Liver (tissue), 9 donors: Measurements from ENCODE around the gene ST3GAL3. TPM values are rescaled to one million over a fixed set of nuclear protein-coding genes. Genes with fewer than 3 reads are reported as not detected.

ENCODE experiments used
- DNase-seq: peaks from one replicate; pipeline ENCODE4 v3.0.0-alpha.2; 2017; ENCODE audit warnings: low spot score
- H3K27ac ChIP-seq, 2 donors: one replicate each; pipeline ENCODE4 v1.7.0; 2013; ENCODE audit warnings: inconsistent platforms in 2 of 2, low read length in 2 of 2, control low read depth in 1 of 2, low read depth in 1 of 2, mild to moderate bottlenecking in 1 of 2
- H3K27me3 ChIP-seq, 4 donors: one replicate each; pipeline versions ENCODE4 v1.6.1 to v1.7.0; 2013; ENCODE audit warnings: low read length in 3 of 4, inconsistent platforms in 1 of 4, mild to moderate bottlenecking in 1 of 4, moderate library complexity in 1 of 4; ENCODE audit not compliant: control insufficient read depth in 4 of 4, insufficient read depth in 4 of 4
- H3K36me3 ChIP-seq, 4 donors: one replicate each; pipeline versions ENCODE4 v1.6.1 to v1.7.0; 2013; ENCODE audit warnings: low read length in 3 of 4, mild to moderate bottlenecking in 3 of 4, low read depth in 1 of 4, moderate library complexity in 1 of 4; ENCODE audit not compliant: control insufficient read depth in 4 of 4, insufficient read depth in 3 of 4
- H3K4me1 ChIP-seq, 4 donors: one replicate each; pipeline versions ENCODE4 v1.6.1 to v1.7.0; 2013; ENCODE audit warnings: low read length in 3 of 4, mild to moderate bottlenecking in 3 of 4, moderate library complexity in 1 of 4; ENCODE audit not compliant: control insufficient read depth in 4 of 4, insufficient read depth in 4 of 4
- H3K4me3 ChIP-seq, 3 donors: one replicate each; pipeline versions ENCODE4 v1.6.1 to v1.7.0; 2013; ENCODE audit warnings: low read length in 3 of 3, control low read depth in 1 of 3, low read depth in 1 of 3, mild to moderate bottlenecking in 1 of 3
- H3K9ac ChIP-seq, 2 donors: one replicate each; pipeline ENCODE4 v1.7.0; 2013; ENCODE audit warnings: low read length in 2 of 2, mild to moderate bottlenecking in 2 of 2, moderate library complexity in 2 of 2, control low read depth in 1 of 2, low read depth in 1 of 2
- H3K9me3 ChIP-seq, 4 donors: one replicate each; pipeline versions ENCODE4 v1.6.1 to v1.7.0; 2013; ENCODE audit warnings: low read length in 3 of 4; ENCODE audit not compliant: control insufficient read depth in 4 of 4
- ATF3 ChIP-seq: IDR thresholded peaks from 2 replicates; pipeline ENCODE4 v1.6.1; 2016; ENCODE audit warnings: antibody characterized with exemption
- EGR1 ChIP-seq, 2 donors: IDR thresholded peaks; 2 replicates each; pipeline ENCODE4 v1.6.1; 2016 to 2018; ENCODE audit warnings: antibody characterized with exemption in 2 of 2, low read depth in 2 of 2
- FOXA1 ChIP-seq: IDR thresholded peaks from 2 replicates; pipeline ENCODE4 v1.6.1; 2016; ENCODE audit warnings: antibody characterized with exemption
- FOXA2 ChIP-seq: IDR thresholded peaks from 2 replicates; pipeline ENCODE4 v1.6.1; 2016; ENCODE audit warnings: antibody characterized with exemption
- HNF4A ChIP-seq, 2 donors: conservative IDR thresholded peaks; 2 replicates each; pipeline ENCODE4 v1.6.1; 2016; ENCODE audit warnings: antibody characterized with exemption in 2 of 2, mild to moderate bottlenecking in 2 of 2
- HNF4G ChIP-seq: IDR thresholded peaks from 2 replicates; pipeline ENCODE4 v1.6.1; 2016; ENCODE audit warnings: antibody characterized with exemption
- MAX ChIP-seq: IDR thresholded peaks from 2 replicates; pipeline ENCODE4 v1.6.1; 2016; ENCODE audit warnings: antibody characterized with exemption
- NR2F2 ChIP-seq: IDR thresholded peaks from 2 replicates; pipeline ENCODE4 v1.6.1; 2016; ENCODE audit warnings: antibody characterized with exemption
- REST ChIP-seq: IDR thresholded peaks from 2 replicates; pipeline ENCODE4 v1.6.1; 2016; ENCODE audit warnings: antibody characterized with exemption, mild to moderate bottlenecking
- SP1 ChIP-seq: IDR thresholded peaks from 2 replicates; pipeline ENCODE4 v1.6.1; 2018; ENCODE audit warnings: antibody characterized with exemption, mild to moderate bottlenecking
- TAF1 ChIP-seq: conservative IDR thresholded peaks from 2 replicates; pipeline ENCODE4 v1.6.1; 2016; ENCODE audit warnings: antibody characterized with exemption, mild to moderate bottlenecking
- YY1 ChIP-seq: IDR thresholded peaks from 2 replicates; pipeline ENCODE4 v1.6.1; 2016; ENCODE audit warnings: antibody characterized with exemption, mild to moderate bottlenecking
- ZBTB33 ChIP-seq: IDR thresholded peaks from 2 replicates; pipeline ENCODE4 v1.6.1; 2016; ENCODE audit warnings: antibody characterized with exemption
- WGBS: extraction: QIAGEN DNeasy Blood & Tissue Kit; methylation state at CpG from one replicate; pipeline ENCODE4 v1.1.7; 2013; 5-methylcytosine and 5-hydroxymethylcytosine counted together
- polyA plus RNA-seq, 2 donors: library from polyadenylated mRNA; stranded (reverse) in 1 of 2; unstranded in 1 of 2; fragments of 200-250 nt in 1 of 2; fragments of >200 nt in 1 of 2; fragmentation: Nextera tagmentation in 1 of 2; extraction: Ambion mirVana in 1 of 2; gene quantifications; one replicate each; pipeline versions ENCODE4 v1.2.1 to v1.2.3, GENCODE V29; 2013 to 2015
- total RNA-seq, 2 donors: library from RNA; depleted of rRNA; stranded (reverse); fragments of >200 nt; gene quantifications; one replicate each; pipeline ENCODE4 v1.2.3, GENCODE V29; 2014
- donor health status: healthy.
- donor health status: healthy.
- donor health status: healthy.
- donor health status: healthy.
- donor health status: healthy.

The ST3GAL3 gene
- total and polyA plus RNA-seq, 4 donors: 4.9 to 11.4 (median 8.1) TPM

- TF ChIP-seq HNF4A (conservative IDR thresholded peaks at IDR 0.05): no peak
- TF ChIP-seq FOXA1: no peak
Measured at GRCh38 chr1:43664369-43664768, 43.0 kb upstream of the ST3GAL3 start (continued).

GRCh38 chr1:43666608-43667007, 40.7 kb upstream of the ST3GAL3 start:
- Histone ChIP-seq H3K27me3 (no peaks in the 10 kb centered on the region), H3K27ac (no peak overlapping the region), H3K4me3 (no peak overlapping the region), H3K36me3 (peaks cover 40 to 94% (median 80%) of the 10 kb centered on the region in 4 donors), H3K4me1 (peaks cover 0 to 8% (median 3%) of the 10 kb centered on the region in 4 donors), H3K9me3 (no peaks in the 10 kb centered on the region), H3K9ac (no peak overlapping the region)
- TF ChIP-seq YY1 (no peak), FOXA2 (no peak), ATF3 (no peak), FOXA1 (no peak), REST (no peak), HNF4A (conservative IDR thresholded peaks at IDR 0.05) (no peak)
- DNase-seq: no peak

GRCh38 chr1:43668956-43669355, 38.4 kb upstream of the ST3GAL3 start:
- H3K4me3 ChIP-seq: no peak overlapping the region
- peaks cover 0 to 10% (median 4%) of the 10 kb centered on the region in 4 donors for H3K4me1 ChIP-seq
- WGBS: 95% methylated on average over 7 of the region's 7 CpGs
- H3K9me3 ChIP-seq: no peaks in the 10 kb centered on the region
- no peak overlapping the region for H3K9ac ChIP-seq
- no peak for DNase-seq
- H3K27ac ChIP-seq: no peak overlapping the region
- no peak for TF ChIP-seq HNF4G
- TF ChIP-seq TAF1: no peak
- no peak for TF ChIP-seq HNF4A (conservative IDR thresholded peaks at IDR 0.05)
- no peak for TF ChIP-seq NR2F2
- no peak for TF ChIP-seq FOXA1
- TF ChIP-seq FOXA2: no peak
- no peak for TF ChIP-seq MAX
- no peak for TF ChIP-seq ATF3
- TF ChIP-seq EGR1 (IDR thresholded peaks at IDR 0.05; ENCODE audit: low read depth in 2 of 2): no peak
- TF ChIP-seq REST: no peak
- no peak for TF ChIP-seq ZBTB33
- TF ChIP-seq SP1: no peak
- TF ChIP-seq YY1: no peak
- H3K36me3 ChIP-seq: peaks cover 29 to 90% (median 71%) of the 10 kb centered on the region in 4 donors
- no peaks in the 10 kb centered on the region for H3K27me3 ChIP-seq
